ENCODE measurements around the gene MUS81. TPM values are rescaled to one million over a fixed set of nuclear protein-coding genes. Genes with fewer than 3 reads are reported as not detected.

The MUS81 gene
- total and polyA plus RNA-seq, 2 of the 4 experiments (the other 2 are of a cell fraction) = 23.7 to 47.9 TPM

- Histone ChIP-seq H3K27ac (ENCODE audit: insufficient read depth, low read length) (no peak overlapping the region), H2BK20ac (ENCODE audit: low read depth, low read length) (no peak overlapping the region), H4K20me1 (ENCODE audit: insufficient read depth, low read length) (peaks cover 51% of the 10 kb centered on the region), H3K4me3 (ENCODE audit: insufficient read depth, low read depth, low read length) (no peak overlapping the region), H3K56ac (ENCODE audit: extremely low read depth, insufficient read depth, low read length) (no peak overlapping the region), H4K8ac (ENCODE audit: low read depth in 2 of 2, low read length in 2 of 2) (peak overlapping the region in 1 of 2 experiments; percentile 39; a peak in 1 of 4 replicates), H3K79me1 (ENCODE audit: low read depth in 1 of 2, low read length in 2 of 2) (peaks cover 18 to 77% of the 10 kb centered on the region in 2 experiments), H2BK15ac (ENCODE audit: low read depth, low read length) (no peak overlapping the region), H4K91ac (ENCODE audit: insufficient read depth, low read depth, low read length) (no peak overlapping the region), H3K4me2 (ENCODE audit: low read depth, low read length) (no peak overlapping the region), H2AK5ac (ENCODE audit: low read depth, low read length) (no peak overlapping the region), H3K36me3 (ENCODE audit: control insufficient read depth, insufficient read depth, low read length) (peaks cover 70% of the 10 kb centered on the region), H2AFZ (replicated peaks; ENCODE audit: low read length, poor library complexity) (no peak overlapping the region), H3K23ac (ENCODE audit: low read depth, low read length) (no peak overlapping the region), H3K4ac (ENCODE audit: low read depth, low read length) (no peak overlapping the region; the same call in 1 of the 2 replicates), H3K9me3 (ENCODE audit: control insufficient read depth, insufficient read depth, low read length) (no peaks in the 10 kb centered on the region), H3K14ac (replicated peaks; ENCODE audit: low read depth, low read length) (no peak overlapping the region), H3K4me1 (ENCODE audit: control insufficient read depth, insufficient read depth, low read length) (peaks cover 14% of the 10 kb centered on the region), H3K18ac (ENCODE audit: low read depth, low read length) (no peak overlapping the region), H4K5ac (ENCODE audit: low read depth, low read length) (no peak overlapping the region), H3K9me1 (ENCODE audit: insufficient read depth, low read length) (0 out of 2 replicates have a peak, but pooled peaks cover 5% of the 10 kb centered on the region), H2BK5ac (ENCODE audit: low read depth, low read length, poor library complexity, severe bottlenecking) (no peak overlapping the region), H2AK9ac (replicated peaks; ENCODE audit: low read depth, low read length, poor library complexity) (no peak overlapping the region), H2BK120ac (ENCODE audit: low read depth, low read length) (no peak overlapping the region), H3K9ac (ENCODE audit: low read depth, low read length) (no peak overlapping the region), H3K27me3 (ENCODE audit: control insufficient read depth, insufficient read depth, low read length) (no peaks in the 10 kb centered on the region)
- WGBS, 2 experiments (ENCODE audit: extremely low coverage in 2 of 2, insufficient read length in 1 of 2) = no CpG with 5 or more reads among the region's 3 CpGs
- TF ChIP-seq, protein P1, sequence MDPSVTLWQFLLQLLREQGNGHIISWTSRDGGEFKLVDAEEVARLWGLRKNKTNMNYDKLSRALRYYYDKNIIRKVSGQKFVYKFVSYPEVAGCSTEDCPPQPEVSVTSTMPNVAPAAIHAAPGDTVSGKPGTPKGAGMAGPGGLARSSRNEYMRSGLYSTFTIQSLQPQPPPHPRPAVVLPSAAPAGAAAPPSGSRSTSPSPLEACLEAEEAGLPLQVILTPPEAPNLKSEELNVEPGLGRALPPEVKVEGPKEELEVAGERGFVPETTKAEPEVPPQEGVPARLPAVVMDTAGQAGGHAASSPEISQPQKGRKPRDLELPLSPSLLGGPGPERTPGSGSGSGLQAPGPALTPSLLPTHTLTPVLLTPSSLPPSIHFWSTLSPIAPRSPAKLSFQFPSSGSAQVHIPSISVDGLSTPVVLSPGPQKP (IDR thresholded peaks at IDR 0.05; ENCODE audit: borderline replicate concordance, low read depth, low read length) = no peak
- no peak for TF ChIP-seq CHD1 (IDR thresholded peaks at IDR 0.05; ENCODE audit: low read depth, low read length)
- no peak for TF ChIP-seq NFE2L2 (IDR thresholded peaks at IDR 0.05; ENCODE audit: low read depth, low read length)
- TF ChIP-seq FOS (IDR thresholded peaks at IDR 0.05; ENCODE audit: low read depth, low read length) = no peak
- no peak for TF ChIP-seq RFX5 (IDR thresholded peaks at IDR 0.05; ENCODE audit: low read depth, low read length)
- TF ChIP-seq MAFK (IDR thresholded peaks at IDR 0.05; ENCODE audit: low read depth, low read length) = no peak
- no peak for TF ChIP-seq MXI1 (IDR thresholded peaks at IDR 0.05; ENCODE audit: borderline replicate concordance, low read depth, low read length)
- intact Hi-C loops (cut with micrococcal nuclease) (no loop called here), in situ Hi-C loops (cut with MboI; ENCODE audit: low sequenced_read_pairs) (no loop called here), dilution Hi-C loops (cut with HindIII; ENCODE audit: low sequenced_read_pairs, unreplicated experiment) (no loop called here)
- no TSS peak for BruUV-seq (replicated peaks)
- CTCF ChIA-PET = interaction anchor here (2.0 kb wide), 1 partner anchor 9 kb away, joined by 7 read pairs; the partner anchor contains the start of gene MUS81
- no peak for DNase-seq
- POLR2A ChIA-PET (ENCODE audit: unreplicated experiment) = interaction anchor here (0.6 kb wide), 1 partner anchor 10 kb away, joined by 3 read pairs; no protein-coding TSS in a partner anchor
- no peak for ATAC-seq (ENCODE audit: low read depth)
These were observed 8.7 kb downstream of the MUS81 start for GRCh38 chr11:65868907-65869306.

Measured in IMR-90 (cell line).